ENCODE results near the gene TYMP.

- TF ChIP-seq CTCF (conservative IDR thresholded peaks at IDR 0.05) (no peak), EZH2 (IDR thresholded peaks at IDR 0.05; ENCODE audit: low read depth) (no peak)
Observed at GRCh38 chr22:50529416-50529896, 356 bp downstream of the TYMP start.
